ENCODE results near the gene ZFYVE27.
"Not testable (repeated sequence)": the region's sequence is repeated elsewhere in the genome, so short reads cannot be mapped to it uniquely, and the experiment has no call there.

The ZFYVE27 gene

DNA sequence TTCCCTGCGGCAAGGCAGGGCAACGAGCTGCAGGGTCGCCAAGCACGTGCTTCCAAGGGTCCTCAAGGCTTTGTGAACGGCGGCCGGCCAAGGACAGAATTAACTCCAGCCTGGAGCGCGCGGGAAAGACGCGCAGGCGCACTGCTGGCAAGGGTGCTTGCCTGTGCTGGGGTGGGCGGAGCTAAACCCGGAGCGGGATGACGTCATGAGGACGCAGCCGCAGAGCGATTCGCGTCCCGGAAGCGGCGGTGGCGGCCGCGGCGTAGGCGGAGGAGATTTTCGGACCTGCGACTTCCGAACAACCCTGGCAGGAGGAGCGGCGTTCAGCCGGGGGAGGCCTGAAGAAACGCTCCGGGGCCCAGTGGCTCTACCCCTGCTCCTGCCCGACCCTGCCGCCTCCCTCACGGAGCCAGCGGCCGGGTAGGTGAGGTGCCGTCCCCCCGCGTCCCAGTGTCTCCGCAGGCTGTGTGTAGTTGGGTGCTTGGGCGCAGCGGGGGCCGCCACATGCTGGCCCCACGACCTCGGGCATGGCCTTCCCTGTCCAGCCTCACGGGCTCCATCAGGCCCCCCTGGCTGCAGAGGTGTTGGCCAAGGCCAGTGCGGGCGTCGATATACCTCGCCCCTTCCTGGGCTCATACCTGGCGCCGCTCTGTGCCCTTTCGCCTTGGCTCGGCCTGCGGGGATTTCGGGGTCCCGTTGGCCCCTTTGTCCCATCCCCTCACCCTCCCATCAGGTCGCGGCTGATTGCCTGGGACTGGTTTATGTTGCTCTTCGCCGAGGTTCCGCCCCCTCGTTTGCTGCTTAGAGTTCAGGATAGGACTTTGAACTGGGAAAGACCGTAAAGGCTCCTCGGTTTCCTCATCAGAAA is at the start of gene ZFYVE27:
ZFYVE27 (plus strand) TSS at position 227 of the 868 bp plus-strand sequence. CDS start 1,350 bp downstream, outside the sequence.
- peak; percentile 98 for DNase-seq

DNA sequence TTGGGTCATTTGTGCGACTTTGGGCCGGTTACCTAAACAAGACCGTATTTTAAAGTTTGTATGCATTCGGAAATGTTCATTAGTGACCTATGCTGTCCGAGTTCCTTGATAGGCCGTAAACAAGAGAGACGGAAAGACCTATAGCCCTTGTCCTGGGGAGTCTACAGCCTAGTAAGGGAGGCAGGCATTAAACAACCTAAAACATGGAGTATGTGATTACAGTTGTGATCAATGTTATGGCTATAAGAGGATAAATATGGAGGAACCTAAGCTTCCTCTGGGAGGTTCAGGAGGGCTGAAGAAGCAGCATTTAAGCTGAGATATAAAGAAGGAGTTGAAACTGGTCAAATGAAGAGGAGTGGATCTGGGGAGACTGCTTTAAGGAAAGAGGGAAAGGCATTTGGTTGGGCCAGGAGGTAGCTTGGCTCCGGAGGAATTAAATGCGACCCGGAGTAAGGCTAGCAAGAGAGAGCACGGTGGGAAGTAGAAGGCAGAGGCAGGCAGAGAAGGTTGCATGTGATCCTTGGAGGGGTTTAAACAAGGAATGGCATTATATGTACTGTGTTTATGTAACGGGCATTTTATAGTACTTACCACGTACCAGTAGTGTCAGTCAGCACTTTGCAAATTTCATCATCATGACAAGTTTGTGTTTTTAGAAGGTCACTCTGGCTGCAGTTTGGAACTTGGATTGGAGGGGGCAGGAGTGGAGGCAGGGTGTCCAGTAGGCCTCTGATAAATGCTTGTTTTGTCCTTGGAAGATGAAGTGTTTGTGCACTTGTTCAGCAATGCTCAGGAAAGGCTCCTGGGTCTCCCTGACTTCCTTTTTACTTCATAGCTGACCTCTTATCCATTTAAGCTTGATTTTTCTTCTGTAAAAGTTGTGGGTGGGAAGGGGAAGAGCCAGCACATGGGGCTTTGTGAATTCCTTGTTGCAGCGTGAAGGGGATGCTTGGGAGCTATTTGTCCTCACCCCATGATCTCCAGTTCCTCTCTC is 48.8 kb upstream of the ZFYVE27 start:
- DNase-seq: no peak

DNA sequence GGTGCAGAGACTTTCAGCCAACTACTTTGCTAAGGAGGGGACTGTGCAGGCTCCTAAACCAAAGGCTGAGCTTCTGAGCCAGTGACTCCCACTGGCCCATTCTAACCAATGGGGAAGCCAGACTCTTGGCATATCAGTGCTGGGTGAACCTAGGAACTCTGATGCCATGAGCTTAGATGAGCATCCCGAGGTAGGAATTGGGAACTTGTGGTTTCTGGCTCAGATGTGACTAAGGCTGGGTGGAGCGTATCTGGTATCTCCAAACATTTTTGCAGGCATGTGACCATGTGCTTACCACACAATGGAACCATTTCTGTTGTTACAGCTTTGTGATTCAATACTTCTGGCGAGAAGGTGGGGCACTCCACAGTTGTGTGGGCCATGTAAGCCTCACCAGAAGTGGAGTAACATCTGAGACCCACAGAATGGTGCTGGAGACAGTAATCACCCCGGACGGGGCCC is 47.3 kb upstream of the ZFYVE27 start:
- no peak for DNase-seq

GRCh38 chr10:97690133-97690532 is 46.8 kb upstream of the ZFYVE27 start:
- DNase-seq: no peak

DNA sequence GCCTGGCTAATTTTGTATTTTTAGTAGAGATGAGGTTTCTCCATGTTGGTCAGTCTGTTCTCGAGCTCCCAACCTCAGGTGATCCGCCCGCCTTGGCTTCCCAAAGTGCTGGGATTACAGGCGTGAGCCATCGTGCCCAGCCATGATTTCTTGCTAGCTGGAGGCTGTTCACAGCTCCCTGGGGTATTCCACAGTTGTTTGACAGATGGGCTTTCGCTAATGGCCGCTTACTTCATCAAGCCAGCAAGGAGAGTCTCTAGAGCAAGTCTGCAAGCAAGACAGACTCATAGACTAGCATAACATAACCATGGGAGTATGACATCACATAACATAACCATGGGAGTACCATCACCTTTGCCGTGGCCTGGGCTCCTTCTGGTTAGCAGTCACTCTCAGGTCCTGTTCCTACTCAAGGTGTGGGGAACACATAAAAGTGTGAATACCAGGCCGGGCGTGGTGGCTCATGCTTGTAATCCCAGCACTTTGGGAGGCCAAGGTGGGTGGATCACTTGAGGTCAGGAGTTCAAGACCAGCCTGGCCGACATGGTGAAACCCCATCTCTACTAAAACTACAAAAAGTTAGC is 38.8 kb upstream of the ZFYVE27 start:
- not testable (repeated sequence) for DNase-seq

DNA sequence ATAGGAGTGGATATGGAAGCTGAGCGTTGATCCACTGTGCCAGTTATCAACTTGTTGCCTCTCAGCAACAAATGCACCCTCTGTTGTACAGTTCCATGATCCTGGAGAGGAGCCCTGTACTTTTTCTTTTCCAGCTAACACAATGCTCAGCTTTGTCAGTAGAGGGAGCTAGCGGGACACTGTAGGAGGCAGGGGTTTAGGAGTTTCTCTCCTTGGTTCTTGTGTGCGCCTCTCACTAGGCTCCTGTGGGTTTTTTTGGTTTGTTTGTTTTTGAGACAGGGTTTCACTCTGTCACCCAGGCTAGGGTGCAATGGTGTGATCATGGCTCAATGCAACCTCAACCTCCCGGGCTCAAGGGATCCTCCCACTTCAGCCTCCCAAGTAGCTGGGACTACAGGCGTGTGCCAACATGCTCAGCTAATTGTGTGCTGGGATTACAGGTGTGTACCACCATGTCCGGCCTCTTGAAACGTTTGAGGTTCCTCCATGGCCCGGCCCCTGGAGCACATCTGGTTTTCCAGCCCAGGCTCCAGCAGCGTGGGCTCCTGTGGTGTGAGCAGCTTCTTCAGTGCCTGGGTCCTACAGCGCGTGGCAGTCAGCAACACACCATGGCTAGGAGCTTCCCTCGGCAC is 35.4 kb upstream of the ZFYVE27 start:
- peak; percentile 78 for DNase-seq

DNA sequence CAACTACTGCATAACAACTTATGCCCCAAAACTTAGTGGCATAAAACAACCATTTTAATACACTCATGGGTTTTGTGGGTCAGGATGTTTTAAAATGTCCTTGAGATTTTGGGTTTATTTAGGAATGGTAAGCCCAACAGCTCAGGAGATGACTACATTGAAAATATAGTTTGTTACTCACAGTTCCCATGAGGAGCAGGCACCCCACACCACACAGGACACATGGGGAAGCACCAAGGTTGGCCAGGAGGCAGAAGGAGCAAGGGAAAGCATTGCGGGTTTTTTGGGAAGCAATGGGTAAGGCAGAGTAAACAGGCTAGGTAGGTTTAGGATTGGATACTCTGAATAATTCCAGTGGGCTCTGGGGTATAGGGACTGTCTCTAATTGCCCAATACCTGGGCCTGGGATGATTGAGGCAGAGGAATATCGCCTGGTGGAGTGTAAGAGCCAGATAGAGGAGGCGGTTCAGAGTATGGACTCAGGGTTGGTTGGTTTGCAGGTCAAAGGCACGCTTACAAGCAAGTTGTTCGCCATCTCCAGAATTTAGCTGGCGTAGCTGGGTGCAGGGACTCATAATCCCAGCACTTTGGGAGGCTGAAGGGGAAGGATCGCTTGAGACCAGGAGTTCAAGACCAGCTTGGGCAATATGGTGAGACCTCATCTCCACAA is 33.4 kb upstream of the ZFYVE27 start:
- no peak for DNase-seq

GRCh38 chr10:97704341-97704740 is 32.6 kb upstream of the ZFYVE27 start:
- DNase-seq: no peak

DNA sequence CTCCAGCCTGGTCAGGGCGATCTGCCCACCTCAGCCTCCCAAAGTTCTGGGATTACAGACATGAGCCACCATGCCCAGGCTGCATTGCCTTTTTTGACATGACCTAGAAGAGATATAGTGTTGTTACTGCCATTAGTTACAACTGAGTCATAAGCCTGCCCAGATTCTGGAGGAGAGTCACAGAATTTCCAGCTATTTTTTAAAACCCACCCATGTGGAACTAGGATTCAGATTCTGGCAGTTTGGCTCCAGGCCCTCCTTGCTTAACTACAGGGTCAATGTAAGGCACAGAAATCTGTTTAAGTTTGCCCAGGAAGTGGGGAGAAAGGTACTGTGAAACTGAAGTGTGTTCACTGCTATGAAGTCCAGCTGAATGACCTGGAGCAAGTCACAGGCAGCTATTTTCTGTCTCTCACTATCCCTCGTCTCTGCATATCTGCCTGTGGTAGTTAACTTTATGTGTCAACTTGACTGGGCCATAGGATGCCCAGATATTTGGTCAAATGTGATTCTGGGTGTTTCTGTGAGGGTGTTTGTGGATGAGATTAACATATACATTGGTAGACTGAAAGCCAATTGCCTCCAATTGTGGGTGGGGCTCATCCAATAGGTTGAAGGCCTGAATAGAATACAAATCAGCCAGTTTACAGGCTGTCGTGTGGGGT is 31.8 kb upstream of the ZFYVE27 start:
- DNase-seq: no peak

DNA sequence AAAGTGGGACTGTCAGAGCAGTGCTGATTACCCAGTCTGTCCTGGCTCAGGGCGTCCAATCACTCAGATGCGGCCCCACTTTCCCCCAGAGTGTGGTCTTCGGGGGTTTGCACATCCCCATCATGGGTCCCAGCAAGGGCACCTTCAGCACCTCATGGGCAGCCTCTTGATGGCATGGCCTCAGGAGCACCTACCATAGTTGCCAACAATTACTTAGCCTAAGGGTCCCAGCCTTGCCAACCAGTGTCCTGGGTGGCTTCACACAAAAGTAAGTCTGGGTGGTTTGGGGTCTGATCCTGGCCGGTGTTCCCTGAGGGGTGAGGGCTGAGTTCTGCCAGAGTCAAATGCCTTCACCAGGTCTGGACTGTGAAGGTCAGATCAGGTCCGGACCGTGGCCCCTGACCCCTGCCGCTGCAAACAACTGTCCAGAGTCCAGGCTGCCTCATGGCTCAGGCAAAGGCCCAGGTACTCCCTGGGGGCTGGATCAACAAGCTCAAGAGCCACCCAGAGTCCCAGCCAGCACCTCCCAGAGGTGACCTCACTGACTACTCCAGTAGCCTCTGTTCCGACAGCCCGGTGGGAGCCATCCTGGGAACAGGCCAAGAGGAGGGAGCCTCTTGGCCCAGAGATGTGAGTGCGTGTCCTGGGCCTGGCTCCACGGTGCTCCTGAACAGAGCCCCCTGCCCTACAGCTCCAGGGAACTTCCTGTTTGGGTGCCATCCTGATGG is 29.6 kb upstream of the ZFYVE27 start:
- DNase-seq: no peak

DNA sequence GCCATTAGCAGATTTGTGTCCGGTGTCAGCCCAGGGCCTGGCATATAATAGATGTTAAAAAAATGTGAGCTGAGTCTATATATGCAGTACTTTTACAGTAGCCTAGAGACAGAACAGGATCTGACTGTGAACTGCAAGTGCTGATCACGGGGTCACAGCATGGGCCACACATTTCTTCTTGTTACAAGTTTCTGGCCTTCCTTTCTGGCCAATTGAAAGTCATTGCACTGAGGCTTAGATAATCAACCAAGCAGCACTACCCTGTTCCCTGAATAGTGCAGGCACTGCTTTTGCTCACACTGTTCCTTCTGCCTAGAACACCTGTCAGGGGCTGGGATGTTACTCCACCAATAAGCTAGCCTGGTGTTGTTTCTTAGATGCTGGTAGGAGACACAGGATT is 28.8 kb upstream of the ZFYVE27 start:
- no peak for DNase-seq

DNA sequence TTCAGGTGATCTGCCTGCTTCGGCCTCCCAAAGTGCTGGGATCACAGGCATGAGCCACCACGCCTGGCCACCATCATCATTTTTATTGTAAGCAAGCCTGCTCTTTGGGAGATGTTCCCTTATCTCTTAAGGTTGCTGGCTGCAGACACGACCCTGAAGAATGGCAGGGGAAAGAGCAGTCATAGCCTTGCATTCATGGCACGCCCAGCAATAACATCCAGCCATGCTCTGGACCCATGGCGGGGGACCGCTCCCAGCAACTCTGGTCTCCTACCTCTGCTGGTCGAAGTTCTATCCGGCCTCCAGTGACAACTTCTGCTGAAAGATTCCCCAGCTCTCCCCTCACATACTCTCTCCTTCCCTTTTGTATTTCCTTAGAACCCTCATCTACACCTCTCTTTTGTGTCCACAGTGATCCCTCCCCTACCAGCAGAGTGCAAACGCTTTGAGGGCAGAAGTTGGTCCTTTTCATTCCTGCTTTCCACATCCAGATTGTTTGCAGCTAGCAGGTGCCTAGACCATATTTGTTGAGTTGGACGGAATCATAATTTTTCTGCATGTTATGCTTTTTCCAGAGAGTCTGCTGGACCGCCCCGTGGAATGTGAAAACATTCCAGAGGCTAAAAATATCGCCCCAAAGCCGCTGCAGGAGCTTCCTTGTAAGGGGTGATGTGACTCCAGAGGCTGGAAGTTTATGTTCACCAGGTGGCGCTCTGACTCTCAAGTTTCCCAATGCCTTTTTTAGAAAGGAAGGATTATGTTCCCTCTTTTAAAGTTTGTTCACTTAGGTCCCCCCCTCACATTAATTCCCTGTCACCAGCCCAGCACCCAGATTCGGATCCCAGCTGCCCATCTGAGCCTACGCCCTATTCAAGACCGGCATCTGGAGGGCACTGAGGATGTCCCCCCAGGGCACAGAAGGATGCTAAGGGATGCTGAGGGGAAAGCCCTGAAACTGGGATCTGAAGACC is 27.7 kb upstream of the ZFYVE27 start:
- peak; percentile 39 for DNase-seq

DNA sequence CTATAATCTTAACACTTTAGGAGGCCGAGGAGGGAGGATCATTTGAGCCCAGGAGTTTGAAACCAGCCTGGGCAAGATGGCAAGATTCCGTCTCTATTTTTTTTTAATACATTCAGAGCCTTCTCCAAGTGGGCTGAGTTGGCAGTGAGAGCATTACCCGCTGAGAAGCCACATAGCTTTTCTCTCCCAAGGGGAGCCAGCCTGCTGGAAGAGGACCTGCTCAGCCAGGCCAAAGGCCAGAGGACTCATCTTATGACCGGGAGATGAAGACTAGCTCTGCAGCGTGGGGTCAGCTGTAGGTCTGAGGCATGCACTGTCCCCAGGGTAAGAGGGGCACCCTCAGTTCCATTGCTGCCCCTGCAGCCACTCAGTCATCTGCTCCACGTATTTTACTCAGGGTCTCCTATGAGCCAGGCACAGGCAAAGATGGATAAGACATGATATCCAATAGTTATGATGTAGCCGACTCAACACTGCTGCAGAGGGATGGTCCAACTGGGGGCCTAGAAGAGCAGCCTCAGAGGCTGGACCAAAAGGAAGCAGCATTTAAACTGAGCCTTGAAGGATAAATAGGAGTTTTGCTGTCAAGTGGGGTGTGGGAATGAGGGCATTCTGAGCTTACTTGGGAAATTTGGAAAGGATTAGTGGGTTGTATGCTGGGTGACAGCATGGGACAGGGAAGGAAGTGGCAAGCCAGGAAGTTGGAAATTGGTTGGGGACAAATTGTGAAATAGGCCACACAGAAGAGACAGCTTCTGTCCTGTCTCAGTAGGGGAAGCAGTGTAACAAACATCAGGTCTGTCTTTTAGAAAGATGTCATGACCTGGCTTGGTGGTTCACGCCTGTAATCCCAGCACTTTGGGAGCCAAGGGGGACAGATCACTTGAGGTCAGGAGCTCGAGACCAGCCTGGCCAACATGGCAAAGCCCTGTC is 25.0 kb upstream of the ZFYVE27 start:
- no peak for DNase-seq

- DNase-seq: peak; percentile 34
Measured at GRCh38 chr10:97713339-97713825, 23.5 kb upstream of the ZFYVE27 start, which contains the start of gene MARVELD1. Gene MARVELD1 (plus strand): TSS chr10:97713730. CDS start chr10:97713877, 147 bp downstream.

DNA sequence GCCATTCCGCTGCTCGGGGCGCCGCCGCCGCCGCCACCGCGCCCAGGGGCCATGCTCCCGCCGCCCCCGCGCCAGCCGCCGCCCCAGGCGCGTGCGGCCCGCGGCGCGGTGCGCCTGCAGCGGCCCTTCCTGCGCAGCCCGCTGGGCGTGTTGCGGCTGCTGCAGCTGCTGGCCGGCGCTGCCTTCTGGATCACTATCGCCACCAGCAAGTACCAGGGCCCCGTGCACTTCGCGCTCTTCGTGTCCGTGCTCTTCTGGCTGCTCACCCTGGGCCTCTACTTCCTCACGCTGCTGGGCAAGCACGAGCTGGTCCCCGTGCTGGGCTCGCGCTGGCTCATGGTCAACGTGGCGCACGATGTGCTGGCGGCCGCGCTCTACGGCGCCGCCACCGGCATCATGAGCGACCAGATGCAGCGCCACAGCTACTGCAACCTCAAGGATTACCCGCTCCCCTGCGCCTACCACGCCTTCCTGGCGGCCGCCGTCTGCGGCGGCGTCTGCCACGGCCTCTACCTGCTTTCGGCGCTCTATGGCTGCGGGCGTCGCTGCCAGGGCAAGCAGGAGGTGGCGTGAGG is 23.0 kb upstream of the ZFYVE27 start:
- DNase-seq: peak; percentile 68

- peak; percentile 18 for DNase-seq
Measured at GRCh38 chr10:97714401-97715258, 22.3 kb upstream of the ZFYVE27 start.

Data from activated CD4-positive, alpha-beta T cell treated with anti-CD3 and anti-CD28 coated beads, Interleukin-10, Interleukin-2, amounts not matched to agents 100 ng/mL and 50 ng/mL, durations not matched to agents 16 hours and 8 hours (primary cell).